ENCODE measurements around the gene SMAD9. TPM values are rescaled to one million over a fixed set of nuclear protein-coding genes. Genes with fewer than 3 reads are reported as not detected.

Gene SMAD9
- total and polyA plus RNA-seq, 8 donors = 0.32 to 1.6 (median 1.0) TPM

DNA sequence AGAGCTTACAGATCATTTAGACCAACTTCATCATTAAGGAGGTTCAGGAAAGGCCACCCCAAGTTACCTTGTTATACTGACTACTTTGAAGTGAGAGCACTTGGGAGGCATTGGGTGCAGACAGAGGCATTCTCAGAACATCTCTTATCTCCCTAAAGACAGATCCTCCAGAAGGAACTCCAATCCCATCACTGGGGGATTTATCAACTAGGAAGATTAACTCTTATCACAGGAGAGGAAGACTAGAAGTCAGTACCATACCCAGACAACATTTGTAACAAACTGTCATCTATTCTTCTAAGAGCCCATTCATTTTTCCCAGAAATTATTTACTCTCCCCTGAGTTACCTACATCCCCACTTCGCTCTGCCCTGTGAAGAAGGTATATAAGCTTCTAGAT is 106.8 kb downstream of the SMAD9 start:
- Histone ChIP-seq H3K9me3 (no peaks in the 10 kb centered on the region), H3K27ac (no peak overlapping the region), H3K4me3 (no peak overlapping the region), H3K36me3 (no peaks in the 10 kb centered on the region), H3K27me3 (no peaks in the 10 kb centered on the region), H3K4me1 (no peaks in the 10 kb centered on the region)
- DNase-seq = no peak
- TF ChIP-seq, protein P1, sequence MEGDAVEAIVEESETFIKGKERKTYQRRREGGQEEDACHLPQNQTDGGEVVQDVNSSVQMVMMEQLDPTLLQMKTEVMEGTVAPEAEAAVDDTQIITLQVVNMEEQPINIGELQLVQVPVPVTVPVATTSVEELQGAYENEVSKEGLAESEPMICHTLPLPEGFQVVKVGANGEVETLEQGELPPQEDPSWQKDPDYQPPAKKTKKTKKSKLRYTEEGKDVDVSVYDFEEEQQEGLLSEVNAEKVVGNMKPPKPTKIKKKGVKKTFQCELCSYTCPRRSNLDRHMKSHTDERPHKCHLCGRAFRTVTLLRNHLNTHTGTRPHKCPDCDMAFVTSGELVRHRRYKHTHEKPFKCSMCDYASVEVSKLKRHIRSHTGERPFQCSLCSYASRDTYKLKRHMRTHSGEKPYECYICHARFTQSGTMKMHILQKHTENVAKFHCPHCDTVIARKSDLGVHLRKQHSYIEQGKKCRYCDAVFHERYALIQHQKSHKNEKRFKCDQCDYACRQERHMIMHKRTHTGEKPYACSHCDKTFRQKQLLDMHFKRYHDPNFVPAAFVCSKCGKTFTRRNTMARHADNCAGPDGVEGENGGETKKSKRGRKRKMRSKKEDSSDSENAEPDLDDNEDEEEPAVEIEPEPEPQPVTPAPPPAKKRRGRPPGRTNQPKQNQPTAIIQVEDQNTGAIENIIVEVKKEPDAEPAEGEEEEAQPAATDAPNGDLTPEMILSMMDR (IDR thresholded peaks at IDR 0.05) = no peak
- FAIRE-seq = no peak
- 75 to 85% methylated on average over 1 of the region's 1 CpG for WGBS, 2 donors
- no peak for ATAC-seq
- intact Hi-C loops (cut with DNase I) = no loop called here

DNA sequence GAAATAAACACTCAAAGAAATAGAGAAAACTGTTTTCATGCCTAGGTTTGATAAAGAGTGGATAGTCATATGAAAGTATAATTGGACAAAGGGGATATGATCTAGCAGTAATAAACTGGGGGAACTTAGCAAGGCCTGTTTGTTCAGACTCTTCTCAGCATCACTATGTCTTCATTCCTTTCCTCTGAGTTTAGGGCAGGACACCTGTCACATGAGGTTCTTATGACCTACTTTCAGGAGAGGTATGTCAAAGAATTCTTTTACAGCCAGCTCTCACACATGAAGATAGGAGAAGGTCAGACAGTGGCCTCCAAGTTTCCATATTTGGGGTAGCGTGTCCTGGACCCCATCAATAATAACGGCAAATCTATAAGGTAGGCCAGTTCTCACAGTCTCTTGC is 112.4 kb downstream of the SMAD9 start:
- Histone ChIP-seq H3K36me3 (no peaks in the 10 kb centered on the region), H3K4me1 (no peaks in the 10 kb centered on the region), H3K4me3 (no peak overlapping the region), H3K9me3 (no peaks in the 10 kb centered on the region), H3K27ac (no peak overlapping the region), H3K27me3 (no peaks in the 10 kb centered on the region)
- no peak for DNase-seq
- intact Hi-C loops (cut with DNase I) = no loop called here
- TF ChIP-seq, protein P1 (IDR thresholded peaks at IDR 0.05) = no peak
- no peak for ATAC-seq
- FAIRE-seq = no peak
- WGBS, 2 donors = 89 to 90% methylated on average over 2 of the region's 2 CpGs

DNA sequence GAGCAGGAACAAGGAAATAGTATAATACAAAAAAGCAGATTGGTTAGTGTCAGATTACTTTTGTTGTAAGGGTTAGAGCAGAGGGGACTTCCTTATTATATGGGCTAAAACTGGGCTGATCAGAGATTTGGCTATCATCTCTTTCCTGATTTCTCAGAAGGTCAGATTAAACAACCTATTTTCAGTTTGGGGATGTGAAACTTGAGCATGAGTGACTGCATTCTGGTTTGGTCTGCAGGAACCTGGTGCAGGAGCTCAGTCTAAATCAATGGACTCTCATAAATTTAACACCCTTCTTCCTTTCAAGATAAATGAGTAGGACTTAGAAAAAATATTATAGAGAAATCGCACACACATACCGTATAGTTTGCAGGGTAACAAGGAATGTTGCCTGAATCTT is 113.9 kb downstream of the SMAD9 start:
- Histone ChIP-seq H3K4me1 (no peaks in the 10 kb centered on the region), H3K36me3 (no peaks in the 10 kb centered on the region), H3K9me3 (no peaks in the 10 kb centered on the region), H3K4me3 (no peak overlapping the region), H3K27ac (no peak overlapping the region), H3K27me3 (no peaks in the 10 kb centered on the region)
- DNase-seq (no peak), ATAC-seq (no peak), FAIRE-seq (no peak)
- TF ChIP-seq, protein P1 (IDR thresholded peaks at IDR 0.05) = no peak
- intact Hi-C loops (cut with DNase I) = no loop called here
- whole genome bisulfite sequencing, 2 donors = 86 to 90% methylated on average over 2 of the region's 2 CpGs

DNA sequence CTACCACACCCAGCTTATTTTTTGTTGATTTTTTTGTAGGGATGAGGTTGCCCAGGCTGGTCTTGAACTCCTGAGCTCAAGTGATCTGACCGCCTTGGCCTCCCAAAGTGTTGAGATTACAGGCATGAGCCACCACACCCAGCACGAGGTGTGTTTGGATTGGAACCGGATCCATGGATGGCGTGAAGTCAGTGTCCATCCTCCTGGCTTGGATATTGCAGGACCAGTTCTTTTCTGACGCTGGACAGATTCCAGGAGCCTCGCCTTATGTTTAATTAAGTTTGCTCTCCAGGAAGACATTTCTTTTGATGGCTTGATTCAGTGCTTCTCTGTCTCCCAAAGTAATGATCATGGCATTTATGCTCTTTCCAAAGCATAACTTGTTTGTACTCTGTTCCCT is 115.5 kb downstream of the SMAD9 start:
- Histone ChIP-seq H3K27me3 (no peaks in the 10 kb centered on the region), H3K4me3 (no peak overlapping the region), H3K27ac (no peak overlapping the region), H3K9me3 (no peaks in the 10 kb centered on the region), H3K36me3 (no peaks in the 10 kb centered on the region), H3K4me1 (no peaks in the 10 kb centered on the region)
- ATAC-seq (no peak), FAIRE-seq (no peak), DNase-seq (no peak)
- TF ChIP-seq, protein P1 (IDR thresholded peaks at IDR 0.05) = no peak
- intact Hi-C loops (cut with DNase I) = no loop called here
- 64 to 81% methylated on average over 6 of the region's 6 CpGs for WGBS, 2 donors

DNA sequence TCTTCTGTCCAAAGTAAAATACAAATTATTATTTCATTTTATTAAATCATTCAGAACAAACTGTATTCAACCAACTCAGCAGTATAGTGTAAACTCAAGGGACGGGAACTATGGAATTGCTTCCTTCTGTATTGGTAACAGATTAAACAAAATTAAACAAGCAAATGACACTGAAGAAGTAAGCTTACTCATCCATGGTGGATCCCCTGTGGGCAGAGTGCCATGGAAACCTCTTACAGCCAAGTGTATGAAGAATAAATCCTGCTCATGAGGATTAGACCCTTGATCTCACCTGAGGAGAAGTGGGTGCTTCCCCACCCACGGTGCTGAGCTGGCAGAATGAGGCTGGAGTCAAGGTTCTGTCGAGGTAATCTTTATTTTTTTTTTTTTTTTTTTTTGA is 119.0 kb downstream of the SMAD9 start:
- H3K27me3 ChIP-seq = no peaks in the 10 kb centered on the region
- intact Hi-C loops (cut with DNase I) = no loop called here
- no peak for DNase-seq
- H3K9me3 ChIP-seq = no peaks in the 10 kb centered on the region
- TF ChIP-seq, protein P1 (IDR thresholded peaks at IDR 0.05) = no peak
- no peak overlapping the region for H3K4me3 ChIP-seq
- 41 to 52% methylated on average over 3 of the region's 3 CpGs for WGBS, 2 donors
- FAIRE-seq = no peak
- H3K4me1 ChIP-seq = no peaks in the 10 kb centered on the region
- H3K36me3 ChIP-seq = no peaks in the 10 kb centered on the region
- H3K27ac ChIP-seq = no peak overlapping the region
- no peak for ATAC-seq
